ENCODE measurements around the gene TAF10. TPM values are rescaled to one million over a fixed set of nuclear protein-coding genes. Genes with fewer than 3 reads are reported as not detected.

Gene TAF10
- total and polyA plus RNA-seq, 8 donors = 15.8 to 234 (median 157) TPM

DNA sequence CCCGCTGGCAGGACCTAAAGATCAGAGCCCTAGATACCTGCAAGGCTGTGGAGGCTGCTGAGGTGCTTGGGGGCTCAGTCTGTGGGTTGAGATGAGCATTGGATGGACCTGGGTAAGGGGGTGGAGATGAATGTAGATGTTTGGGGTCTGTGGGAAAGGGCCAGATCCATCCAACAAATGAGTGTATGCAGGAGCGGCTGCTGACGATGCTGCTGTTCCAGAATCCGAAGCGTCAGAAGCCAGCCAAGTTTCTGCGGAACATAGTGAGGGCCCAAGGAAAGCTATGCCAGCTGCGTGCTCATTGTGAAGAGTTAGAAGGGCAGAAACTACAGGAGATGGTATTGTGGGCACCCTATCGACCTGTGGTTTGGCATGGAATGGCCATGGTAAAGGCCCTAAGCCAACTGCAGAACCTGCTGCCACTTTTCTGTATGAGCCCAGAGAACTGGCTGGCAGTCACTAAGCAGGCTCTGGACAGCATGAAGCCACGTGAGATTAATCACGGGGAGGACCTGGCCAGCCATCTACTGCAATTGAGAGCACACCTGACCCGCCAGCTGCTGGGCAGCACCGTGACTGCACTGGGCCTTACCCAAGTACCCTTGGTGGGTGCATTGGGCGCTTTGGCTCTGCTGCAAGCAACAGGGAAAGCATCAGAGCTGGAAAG, 45.2 kb downstream of the TAF10 start:
- peaks cover 0 to 25% (median 6%) of the 10 kb centered on the region in 4 donors for H3K4me1 ChIP-seq
- 88 to 92% (median 91%) methylated on average over 8 to 13 of the region's 13 CpGs for WGBS, 5 donors
- TF ChIP-seq POLR2A (IDR thresholded peaks at IDR 0.05) = no peak
- H3K27me3 ChIP-seq = no peaks in the 10 kb centered on the region
- DNase-seq = no peak
- no peak overlapping the region for H3K27ac ChIP-seq
- H3K9me3 ChIP-seq = no peaks in the 10 kb centered on the region
- intact Hi-C loops (cut with DNase I; ENCODE audit: low total_unique reads) = no loop called here
- H3K36me3 ChIP-seq = peaks cover 0 to 17% (median 8%) of the 10 kb centered on the region in 4 donors
- H3K4me3 ChIP-seq = no peak overlapping the region

DNA sequence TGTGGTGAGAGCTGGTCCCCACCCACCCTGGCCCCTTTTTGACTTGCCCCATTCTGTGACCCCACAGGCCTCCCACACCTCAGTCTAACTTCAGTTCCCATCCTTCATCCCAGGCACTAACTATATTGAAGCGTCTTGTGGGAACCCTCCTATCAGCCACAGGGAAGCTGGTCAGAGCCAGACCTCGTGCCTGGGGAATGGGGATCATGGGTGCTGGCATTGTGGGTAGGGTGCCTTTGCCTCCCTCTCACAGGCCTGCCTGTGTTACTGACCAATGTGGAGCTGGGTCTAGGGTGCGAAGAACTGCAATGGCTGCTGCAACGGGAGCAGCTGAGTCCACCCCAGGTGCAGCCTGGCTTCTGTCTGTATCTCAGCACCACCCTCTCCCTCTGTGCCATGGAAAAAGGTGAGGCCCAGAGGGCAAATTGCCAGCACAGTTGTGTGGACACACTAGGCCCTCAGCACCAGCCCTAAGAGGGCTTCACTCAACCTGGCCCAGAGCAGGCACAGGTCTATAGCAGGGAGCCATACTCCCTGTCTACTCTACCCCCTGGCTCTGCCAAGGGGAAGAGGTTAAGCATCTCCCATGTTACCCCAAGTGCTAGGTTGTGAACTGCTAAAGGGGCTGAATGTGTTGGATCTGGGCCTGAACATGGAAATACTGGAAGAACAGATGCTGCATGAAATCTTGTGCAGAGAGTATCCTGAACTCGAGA, 45.9 kb downstream of the TAF10 start:
- intact Hi-C loops (cut with DNase I; ENCODE audit: low total_unique reads) = no loop called here
- Histone ChIP-seq H3K27me3 (no peaks in the 10 kb centered on the region), H3K9me3 (no peaks in the 10 kb centered on the region), H3K36me3 (peaks cover 0 to 17% (median 8%) of the 10 kb centered on the region in 4 donors), H3K4me3 (no peak overlapping the region), H3K4me1 (peaks cover 0 to 18% (median 6%) of the 10 kb centered on the region in 4 donors), H3K27ac (no peak overlapping the region)
- WGBS, 5 donors = 80 to 93% (median 90%) methylated on average over 5 of the region's 5 CpGs
- TF ChIP-seq POLR2AphosphoS5 (IDR thresholded peaks at IDR 0.05) (no peak), POLR2A (IDR thresholded peaks at IDR 0.05) (no peak), EP300 (IDR thresholded peaks at IDR 0.05) (no peak)
- TF ChIP-seq, protein P1, sequence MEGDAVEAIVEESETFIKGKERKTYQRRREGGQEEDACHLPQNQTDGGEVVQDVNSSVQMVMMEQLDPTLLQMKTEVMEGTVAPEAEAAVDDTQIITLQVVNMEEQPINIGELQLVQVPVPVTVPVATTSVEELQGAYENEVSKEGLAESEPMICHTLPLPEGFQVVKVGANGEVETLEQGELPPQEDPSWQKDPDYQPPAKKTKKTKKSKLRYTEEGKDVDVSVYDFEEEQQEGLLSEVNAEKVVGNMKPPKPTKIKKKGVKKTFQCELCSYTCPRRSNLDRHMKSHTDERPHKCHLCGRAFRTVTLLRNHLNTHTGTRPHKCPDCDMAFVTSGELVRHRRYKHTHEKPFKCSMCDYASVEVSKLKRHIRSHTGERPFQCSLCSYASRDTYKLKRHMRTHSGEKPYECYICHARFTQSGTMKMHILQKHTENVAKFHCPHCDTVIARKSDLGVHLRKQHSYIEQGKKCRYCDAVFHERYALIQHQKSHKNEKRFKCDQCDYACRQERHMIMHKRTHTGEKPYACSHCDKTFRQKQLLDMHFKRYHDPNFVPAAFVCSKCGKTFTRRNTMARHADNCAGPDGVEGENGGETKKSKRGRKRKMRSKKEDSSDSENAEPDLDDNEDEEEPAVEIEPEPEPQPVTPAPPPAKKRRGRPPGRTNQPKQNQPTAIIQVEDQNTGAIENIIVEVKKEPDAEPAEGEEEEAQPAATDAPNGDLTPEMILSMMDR (IDR thresholded peaks at IDR 0.05) = no peak
- no peak for DNase-seq

DNA sequence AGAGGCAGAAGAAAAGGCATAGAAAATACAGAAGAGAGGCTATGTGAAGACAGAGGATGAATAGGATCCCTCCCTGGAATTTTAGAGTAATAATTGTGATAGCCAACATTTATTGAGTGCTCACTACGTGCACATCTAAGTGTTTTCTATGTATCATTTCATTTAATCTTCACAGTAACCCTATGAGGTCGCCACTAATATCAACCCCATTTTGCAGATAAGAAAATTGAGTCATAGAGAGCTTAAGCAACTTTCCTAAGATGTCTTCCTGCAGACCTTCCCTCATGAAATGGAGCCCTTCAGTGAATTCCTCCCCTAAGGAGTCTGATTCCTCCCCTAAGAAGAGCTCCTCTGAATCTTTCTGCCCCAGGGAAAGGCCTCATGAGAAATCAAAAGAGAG, 46.7 kb downstream of the TAF10 start:
- TF ChIP-seq, protein P1 (IDR thresholded peaks at IDR 0.05) = no peak
- TF ChIP-seq EP300 (IDR thresholded peaks at IDR 0.05) (no peak), POLR2A (IDR thresholded peaks at IDR 0.05) (no peak), POLR2AphosphoS5 (IDR thresholded peaks at IDR 0.05) (no peak)
- Histone ChIP-seq H3K36me3 (peaks cover 0 to 17% (median 3%) of the 10 kb centered on the region in 4 donors), H3K9me3 (no peaks in the 10 kb centered on the region), H3K27me3 (no peaks in the 10 kb centered on the region), H3K4me1 (peaks cover 0 to 11% (median 6%) of the 10 kb centered on the region in 4 donors), H3K4me3 (no peak overlapping the region), H3K27ac (no peak overlapping the region)
- intact Hi-C loops (cut with DNase I; ENCODE audit: low total_unique reads) = no loop called here
- 54 to 93% (median 88%) methylated on average over 2 of the region's 2 CpGs for WGBS, 5 donors
- no peak for DNase-seq

DNA sequence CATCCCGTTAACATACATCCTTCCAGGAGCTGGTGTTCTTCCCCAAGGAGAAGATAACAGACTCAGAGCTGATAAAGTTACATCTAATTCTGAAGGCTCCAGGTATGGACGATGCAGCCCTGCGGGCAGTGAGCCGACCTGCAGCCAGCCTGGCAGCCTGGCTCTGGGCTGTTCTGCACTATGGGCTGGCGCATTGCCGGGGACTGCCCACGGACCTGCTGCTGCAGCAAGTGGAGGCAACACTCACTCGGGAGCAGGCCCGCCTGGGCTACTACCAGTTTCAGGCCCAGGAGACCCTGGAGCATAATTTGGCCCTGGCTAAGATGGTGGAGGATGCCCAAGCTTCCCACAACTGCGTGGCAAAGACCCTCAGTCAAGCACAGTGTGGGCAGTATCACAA, 48.3 kb downstream of the TAF10 start:
- intact Hi-C loops (cut with DNase I; ENCODE audit: low total_unique reads) = no loop called here
- H3K9me3 ChIP-seq = no peaks in the 10 kb centered on the region
- DNase-seq = no peak
- H3K27ac ChIP-seq = no peak overlapping the region
- WGBS, 5 donors = 87 to 91% (median 88%) methylated on average over 3 to 10 of the region's 10 CpGs
- H3K27me3 ChIP-seq = no peaks in the 10 kb centered on the region
- peaks cover 0 to 7% (median 3%) of the 10 kb centered on the region in 4 donors for H3K4me1 ChIP-seq
- H3K4me3 ChIP-seq = no peak overlapping the region
- peaks cover 0 to 17% (median 5%) of the 10 kb centered on the region in 4 donors for H3K36me3 ChIP-seq
- TF ChIP-seq POLR2AphosphoS5 (IDR thresholded peaks at IDR 0.05) (no peak), POLR2A (IDR thresholded peaks at IDR 0.05) (no peak), EP300 (IDR thresholded peaks at IDR 0.05) (no peak)
- TF ChIP-seq, protein P1 (IDR thresholded peaks at IDR 0.05) = no peak

Measured in stomach (tissue), 9 donors.